Body of pancreas (tissue), 4 donors: ENCODE data around the gene NLRP5. TPM values are rescaled to one million over a fixed set of nuclear protein-coding genes. Genes with fewer than 3 reads are reported as not detected.

Experiments
- ATAC-seq: fragments of 150-250 bp; one replicate; pipeline ENCODE4 v1.9.1; 2016
- DNase-seq, 4 donors: peaks; one replicate each; pipeline ENCODE4 v3.0.0-alpha.2; 2019
- H3K27ac ChIP-seq, 4 donors: fragments of 200-600 bp; sonication (generic); 1 replicate in 3 of 4; 2 replicates in 1 of 4; pipeline versions ENCODE4 v1.5.1 to v1.6.1; 2016 to 2019; ENCODE audit warnings: mild to moderate bottlenecking in 1 of 4, mixed read lengths in 1 of 4, moderate library complexity in 1 of 4
- H3K27me3 ChIP-seq, 2 donors: fragments of 200-600 bp; sonication (generic); one replicate each; pipeline ENCODE4 v1.6.0; 2016; ENCODE audit warnings: mild to moderate bottlenecking in 1 of 2
- H3K36me3 ChIP-seq, 2 donors: fragments of 200-600 bp; sonication (generic); replicated peaks in 1 of 2; 2 replicates each; pipeline ENCODE4 v1.5.1; 2016; ENCODE audit warnings: low read depth in 2 of 2; ENCODE audit not compliant: insufficient read depth in 1 of 2
- H3K4me1 ChIP-seq: fragments of 200-600 bp; sonication (generic); one replicate; pipeline ENCODE4 v1.6.0; 2016
- H3K4me3 ChIP-seq, 2 donors: fragments of 200-600 bp; sonication (generic); 1 replicate in 1 of 2; 2 replicates in 1 of 2; pipeline ENCODE4 v1.5.1; 2016 to 2019
- H3K9me3 ChIP-seq, 3 donors: fragments of 200-600 bp; sonication (generic); 1 replicate in 2 of 3; 2 replicates in 1 of 3; pipeline ENCODE4 v1.5.1; 2016
- POLR2A ChIP-seq, 3 donors: fragments of 450-650 bp; IDR thresholded peaks; one replicate each; pipeline ENCODE4 v1.6.1; 2016; ENCODE audit warnings: antibody characterized with exemption in 3 of 3, mild to moderate bottlenecking in 2 of 3
- WGBS, 2 donors: methylation state at CpG; one replicate each; pipeline ENCODE4 v1.1.5; 2017; 5-methylcytosine and 5-hydroxymethylcytosine counted together
- intact Hi-C: fragments of 100-400 bp; cut with DNase I; formaldehyde crosslinking; loops from one replicate; pipeline ENCODE4 v1.15.1; 2023
- total RNA-seq, 2 donors: library from RNA; depleted of rRNA; stranded (reverse); fragments of >200 nt; gene quantifications; one replicate each; pipeline ENCODE4 v1.1.0, GENCODE V29; 2016
- TF ChIP-seq, protein P1 (sequence below), 7 experiments: fragments of 450-650 bp in 4 of 7; fragments of 200-600 bp in 3 of 7; sonication (generic) in 3 of 7; IDR thresholded peaks; one replicate each; pipeline ENCODE4 v1.5.1; 2016 to 2019; ENCODE audit warnings: antibody characterized with exemption in 7 of 7

The NLRP5 gene
- total RNA-seq, 2 donors from 2014 or later = not detected

DNA sequence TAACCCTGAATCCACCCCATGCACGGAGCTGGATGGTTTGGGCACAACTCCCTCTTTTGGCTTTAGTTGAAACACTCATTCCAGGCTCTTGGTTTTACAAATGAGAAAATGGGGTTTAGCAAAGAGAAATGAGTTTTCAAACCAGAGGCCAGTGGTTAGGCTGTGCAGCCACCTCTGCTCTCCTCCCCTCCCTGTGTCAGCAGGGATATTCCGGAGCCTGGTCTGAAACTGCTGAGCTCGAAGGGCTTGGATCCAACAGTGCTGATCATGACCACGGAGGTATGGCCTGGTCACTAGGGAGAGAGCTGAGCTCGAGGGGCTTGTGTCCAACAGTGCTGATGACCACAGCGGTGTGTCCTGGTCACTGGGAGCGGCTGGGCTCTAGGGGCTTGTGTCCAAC, 93.0 kb downstream of the NLRP5 start:
- no peaks in the 10 kb centered on the region for H3K27me3 ChIP-seq
- WGBS, 2 donors = 51 to 90% methylated on average over 3 to 5 of the region's 7 CpGs
- peaks cover 10% of the 10 kb centered on the region for H3K4me1 ChIP-seq
- H3K9me3 ChIP-seq = no peaks in the 10 kb centered on the region
- TF ChIP-seq POLR2A (IDR thresholded peaks at IDR 0.05) = no peak
- TF ChIP-seq, protein P1, sequence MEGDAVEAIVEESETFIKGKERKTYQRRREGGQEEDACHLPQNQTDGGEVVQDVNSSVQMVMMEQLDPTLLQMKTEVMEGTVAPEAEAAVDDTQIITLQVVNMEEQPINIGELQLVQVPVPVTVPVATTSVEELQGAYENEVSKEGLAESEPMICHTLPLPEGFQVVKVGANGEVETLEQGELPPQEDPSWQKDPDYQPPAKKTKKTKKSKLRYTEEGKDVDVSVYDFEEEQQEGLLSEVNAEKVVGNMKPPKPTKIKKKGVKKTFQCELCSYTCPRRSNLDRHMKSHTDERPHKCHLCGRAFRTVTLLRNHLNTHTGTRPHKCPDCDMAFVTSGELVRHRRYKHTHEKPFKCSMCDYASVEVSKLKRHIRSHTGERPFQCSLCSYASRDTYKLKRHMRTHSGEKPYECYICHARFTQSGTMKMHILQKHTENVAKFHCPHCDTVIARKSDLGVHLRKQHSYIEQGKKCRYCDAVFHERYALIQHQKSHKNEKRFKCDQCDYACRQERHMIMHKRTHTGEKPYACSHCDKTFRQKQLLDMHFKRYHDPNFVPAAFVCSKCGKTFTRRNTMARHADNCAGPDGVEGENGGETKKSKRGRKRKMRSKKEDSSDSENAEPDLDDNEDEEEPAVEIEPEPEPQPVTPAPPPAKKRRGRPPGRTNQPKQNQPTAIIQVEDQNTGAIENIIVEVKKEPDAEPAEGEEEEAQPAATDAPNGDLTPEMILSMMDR (IDR thresholded peaks at IDR 0.05) = no peak
- intact Hi-C loops = loop anchor here (10.0 kb wide), 1 partner anchor 175 kb away; no protein-coding TSS in a partner anchor
- H3K27ac ChIP-seq = no peak overlapping the region
- no peak overlapping the region for H3K4me3 ChIP-seq
- no peaks in the 10 kb centered on the region for H3K36me3 ChIP-seq
- no peak for DNase-seq
- ATAC-seq = no peak

DNA sequence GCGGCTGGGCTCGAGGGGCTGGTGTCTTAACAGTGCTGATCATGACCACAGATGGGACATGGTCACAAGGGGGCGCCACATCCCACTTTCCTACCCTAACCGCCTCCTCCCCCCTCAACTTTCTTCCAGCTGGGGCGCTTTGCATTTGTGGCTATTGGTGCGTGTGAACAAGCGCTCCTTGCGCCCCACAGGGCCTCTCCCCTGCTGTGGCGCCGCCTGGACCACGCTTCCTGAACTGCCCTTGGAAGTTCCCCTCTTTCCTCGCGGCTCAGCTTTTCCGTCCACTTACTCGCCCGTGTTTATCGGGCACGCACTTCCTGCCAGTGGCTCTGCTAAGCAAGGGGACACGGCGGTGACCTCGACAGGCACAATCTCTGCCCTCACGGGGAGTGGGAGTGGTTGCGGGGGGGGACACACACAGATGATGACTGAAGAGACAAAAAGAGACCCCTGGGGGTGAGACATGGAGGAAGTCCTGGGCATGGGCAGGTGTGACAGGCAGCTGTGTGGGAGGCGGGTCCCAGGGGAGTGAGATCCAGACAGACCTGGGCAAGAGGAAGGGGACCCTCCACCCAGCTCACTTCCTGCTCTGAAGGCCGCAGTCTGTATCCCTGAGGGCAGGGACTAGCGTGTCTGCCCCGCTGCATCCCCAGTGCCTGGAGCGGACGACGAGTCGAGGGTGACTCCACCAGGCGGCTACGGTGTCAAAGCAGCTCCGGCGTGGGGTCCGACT, 94.3 kb downstream of the NLRP5 start:
- no peaks in the 10 kb centered on the region for H3K27me3 ChIP-seq
- peak; percentile 76 for ATAC-seq

DNA sequence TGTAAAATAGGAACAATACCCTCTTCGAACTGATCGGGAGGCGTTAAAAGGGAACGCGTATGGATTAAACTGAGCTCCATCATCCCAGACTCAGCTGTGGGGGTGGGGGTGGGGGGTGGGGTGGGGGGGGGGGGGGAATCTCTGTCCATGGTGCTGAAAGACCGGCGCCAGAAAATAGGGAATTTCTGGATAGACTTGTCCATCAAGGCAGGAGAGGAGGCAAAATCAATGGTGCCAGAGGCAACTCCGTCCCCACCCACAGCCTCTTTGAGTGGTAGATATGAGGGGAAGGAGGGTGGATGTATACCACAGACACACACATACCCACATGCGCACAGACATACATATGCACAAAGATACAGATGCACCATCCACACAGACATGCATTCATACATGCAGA, 97.1 kb downstream of the NLRP5 start:
- intact Hi-C loops = no loop called here
- TF ChIP-seq, protein P1 (IDR thresholded peaks at IDR 0.05) = no peak
- TF ChIP-seq POLR2A (IDR thresholded peaks at IDR 0.05) = no peak
- peaks cover 0 to 2% of the 10 kb centered on the region in 2 donors for H3K36me3 ChIP-seq
- H3K4me1 ChIP-seq = peaks cover 10% of the 10 kb centered on the region
- no peaks in the 10 kb centered on the region for H3K9me3 ChIP-seq
- WGBS, 2 donors = 31 to 49% methylated on average over 9 of the region's 9 CpGs
- no peak for ATAC-seq
- H3K27ac ChIP-seq = no peak overlapping the region
- H3K4me3 ChIP-seq = no peak overlapping the region
- no peak for DNase-seq
- H3K27me3 ChIP-seq = no peaks in the 10 kb centered on the region

More for the DNA sequence above, 94.3 kb downstream of the NLRP5 start:
- WGBS, 2 donors = 2 to 5% methylated on average over 22 to 36 of the region's 36 CpGs
- intact Hi-C loops = no loop called here
- Histone ChIP-seq H3K4me1 (peaks cover 10% of the 10 kb centered on the region), H3K4me3 (no peak overlapping the region), H3K27ac (peak overlapping the region in 1 of 4 donors; percentile 13), H3K9me3 (no peaks in the 10 kb centered on the region), H3K36me3 (no peaks in the 10 kb centered on the region)
- TF ChIP-seq POLR2A (IDR thresholded peaks at IDR 0.05) = no peak
- TF ChIP-seq, protein P1 (IDR thresholded peaks at IDR 0.05) = peak; percentile 31 to 79 (median 64)
- DNase-seq = peak; percentile 84 to 88 (median 86)

DNA sequence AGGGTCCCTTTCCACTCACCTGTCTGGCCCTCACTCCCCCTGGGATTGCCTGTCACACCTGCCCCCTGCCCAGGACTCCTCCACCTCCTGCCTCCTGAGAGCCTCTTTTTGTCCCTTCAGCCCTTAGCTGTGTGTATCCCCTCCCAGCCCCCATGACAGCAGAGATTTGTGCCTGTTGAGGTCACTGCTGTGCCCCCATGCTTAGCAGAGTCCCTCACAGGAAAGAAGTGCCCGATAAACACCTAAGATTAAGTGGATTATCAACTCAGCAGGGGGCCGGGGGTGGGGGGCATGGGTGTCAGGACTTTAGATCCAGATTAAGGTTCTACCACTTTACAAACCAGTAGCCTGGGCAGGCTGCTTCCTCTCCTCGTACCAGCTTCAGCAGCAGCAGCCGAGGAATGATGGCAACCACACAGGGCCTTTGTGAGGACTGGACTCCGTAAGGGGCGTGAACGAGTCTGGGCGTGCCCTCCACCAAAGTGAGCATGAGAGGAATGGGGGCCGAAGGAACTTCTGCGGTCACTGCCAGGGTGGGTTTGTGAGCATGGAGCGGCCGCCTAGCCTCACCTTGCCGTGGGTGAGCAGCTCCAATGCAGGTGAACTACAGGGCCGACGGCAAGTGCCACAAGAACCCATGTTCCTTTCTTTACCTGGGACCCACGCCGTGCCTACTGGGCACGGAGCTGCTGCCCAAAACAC, 98.4 kb downstream of the NLRP5 start:
- TF ChIP-seq, protein P1 (IDR thresholded peaks at IDR 0.05) = no peak
- TF ChIP-seq POLR2A (IDR thresholded peaks at IDR 0.05) = no peak
- 71 to 86% methylated on average over 16 to 18 of the region's 18 CpGs for WGBS, 2 donors
- DNase-seq (no peak), ATAC-seq (no peak)
- intact Hi-C loops = no loop called here
- Histone ChIP-seq H3K27me3 (no peaks in the 10 kb centered on the region), H3K27ac (no peak overlapping the region), H3K9me3 (no peaks in the 10 kb centered on the region), H3K4me1 (peaks cover 10% of the 10 kb centered on the region), H3K36me3 (peaks cover 0 to 3% of the 10 kb centered on the region in 2 donors), H3K4me3 (no peak overlapping the region)
